ENCODE results near the gene HCFC1R1.

The HCFC1R1 gene

GRCh38 chr16:3000540-3000939 lies 23.2 kb downstream of the HCFC1R1 start:
- H3K4me1 ChIP-seq (ENCODE audit: insufficient read depth, low read length): no peaks in the 10 kb centered on the region
- no peaks in the 10 kb centered on the region for H3K9me3 ChIP-seq (ENCODE audit: low read length)
- H3K27ac ChIP-seq (ENCODE audit: low read depth, low read length): no peak overlapping the region
- no peak overlapping the region for H3K4me3 ChIP-seq (ENCODE audit: low read depth in 1 of 2, low read length in 2 of 2)
- H3K27me3 ChIP-seq (ENCODE audit: control insufficient read depth in 1 of 2, insufficient read depth in 2 of 2, low read length in 2 of 2): peaks cover 6 to 48% of the 10 kb centered on the region in 2 donors
- H3K36me3 ChIP-seq (ENCODE audit: insufficient read depth, low read length): no peaks in the 10 kb centered on the region
- H3K9ac ChIP-seq (ENCODE audit: low read length): no peak overlapping the region

GRCh38 chr16:2999929-3000328 lies 23.8 kb downstream of the HCFC1R1 start:
- Histone ChIP-seq H3K9ac (ENCODE audit: low read length) (no peak overlapping the region), H3K9me3 (ENCODE audit: low read length) (no peaks in the 10 kb centered on the region), H3K27me3 (ENCODE audit: control insufficient read depth in 1 of 2, insufficient read depth in 2 of 2, low read length in 2 of 2) (peaks cover 2 to 45% of the 10 kb centered on the region in 2 donors), H3K36me3 (ENCODE audit: insufficient read depth, low read length) (no peaks in the 10 kb centered on the region), H3K27ac (ENCODE audit: low read depth, low read length) (no peak overlapping the region), H3K4me3 (ENCODE audit: low read depth in 1 of 2, low read length in 2 of 2) (no peak overlapping the region), H3K4me1 (ENCODE audit: insufficient read depth, low read length) (no peaks in the 10 kb centered on the region)

- Histone ChIP-seq H3K27ac (ENCODE audit: low read depth, low read length) (no peak overlapping the region), H3K4me1 (ENCODE audit: insufficient read depth, low read length) (no peaks in the 10 kb centered on the region), H3K9me3 (ENCODE audit: low read length) (no peaks in the 10 kb centered on the region), H3K27me3 (ENCODE audit: control insufficient read depth in 1 of 2, insufficient read depth in 2 of 2, low read length in 2 of 2) (peaks cover 0 to 32% of the 10 kb centered on the region in 2 donors), H3K9ac (ENCODE audit: low read length) (no peak overlapping the region), H3K36me3 (ENCODE audit: insufficient read depth, low read length) (no peaks in the 10 kb centered on the region), H3K4me3 (ENCODE audit: low read depth in 1 of 2, low read length in 2 of 2) (no peak overlapping the region)
Measured at GRCh38 chr16:2996298-2996697, 27.4 kb downstream of the HCFC1R1 start.

GRCh38 chr16:2992383-2993081 lies 31.2 kb downstream of the HCFC1R1 start:
- no peaks in the 10 kb centered on the region for H3K4me1 ChIP-seq (ENCODE audit: insufficient read depth, low read length)
- H3K9me3 ChIP-seq (ENCODE audit: low read length): no peaks in the 10 kb centered on the region
- H3K9ac ChIP-seq (ENCODE audit: low read length): no peak overlapping the region
- H3K36me3 ChIP-seq (ENCODE audit: insufficient read depth, low read length): no peaks in the 10 kb centered on the region
- no peak overlapping the region for H3K27ac ChIP-seq (ENCODE audit: low read depth, low read length)
- peaks cover 0 to 28% of the 10 kb centered on the region in 2 donors for H3K27me3 ChIP-seq (ENCODE audit: control insufficient read depth in 1 of 2, insufficient read depth in 2 of 2, low read length in 2 of 2)
- H3K4me3 ChIP-seq (ENCODE audit: low read depth in 1 of 2, low read length in 2 of 2): no peak overlapping the region

GRCh38 chr16:2991566-2992261 lies 32.0 kb downstream of the HCFC1R1 start:
- H3K27me3 ChIP-seq (ENCODE audit: control insufficient read depth in 1 of 2, insufficient read depth in 2 of 2, low read length in 2 of 2): peaks cover 0 to 21% of the 10 kb centered on the region in 2 donors
- no peaks in the 10 kb centered on the region for H3K4me1 ChIP-seq (ENCODE audit: insufficient read depth, low read length)
- no peaks in the 10 kb centered on the region for H3K9me3 ChIP-seq (ENCODE audit: low read length)
- no peak overlapping the region for H3K4me3 ChIP-seq (ENCODE audit: low read depth in 1 of 2, low read length in 2 of 2)
- no peaks in the 10 kb centered on the region for H3K36me3 ChIP-seq (ENCODE audit: insufficient read depth, low read length)
- H3K27ac ChIP-seq (ENCODE audit: low read depth, low read length): no peak overlapping the region
- no peak overlapping the region for H3K9ac ChIP-seq (ENCODE audit: low read length)

GRCh38 chr16:2990891-2991290 lies 32.9 kb downstream of the HCFC1R1 start:
- H3K9me3 ChIP-seq (ENCODE audit: low read length): no peaks in the 10 kb centered on the region
- no peaks in the 10 kb centered on the region for H3K36me3 ChIP-seq (ENCODE audit: insufficient read depth, low read length)
- no peak overlapping the region for H3K4me3 ChIP-seq (ENCODE audit: low read depth in 1 of 2, low read length in 2 of 2)
- H3K27me3 ChIP-seq (ENCODE audit: control insufficient read depth in 1 of 2, insufficient read depth in 2 of 2, low read length in 2 of 2): peaks cover 0 to 15% of the 10 kb centered on the region in 2 donors
- H3K9ac ChIP-seq (ENCODE audit: low read length): no peak overlapping the region
- no peaks in the 10 kb centered on the region for H3K4me1 ChIP-seq (ENCODE audit: insufficient read depth, low read length)
- no peak overlapping the region for H3K27ac ChIP-seq (ENCODE audit: low read depth, low read length)

GRCh38 chr16:2988590-2989099 lies 35.1 kb downstream of the HCFC1R1 start:
- H3K27me3 ChIP-seq (ENCODE audit: control insufficient read depth in 1 of 2, insufficient read depth in 2 of 2, low read length in 2 of 2): peaks cover 0 to 15% of the 10 kb centered on the region in 2 donors
- H3K27ac ChIP-seq (ENCODE audit: low read depth, low read length): no peak overlapping the region
- H3K36me3 ChIP-seq (ENCODE audit: insufficient read depth, low read length): no peaks in the 10 kb centered on the region
- no peaks in the 10 kb centered on the region for H3K9me3 ChIP-seq (ENCODE audit: low read length)
- H3K4me1 ChIP-seq (ENCODE audit: insufficient read depth, low read length): no peaks in the 10 kb centered on the region
- no peak overlapping the region for H3K9ac ChIP-seq (ENCODE audit: low read length)
- no peak overlapping the region for H3K4me3 ChIP-seq (ENCODE audit: low read depth in 1 of 2, low read length in 2 of 2)

GRCh38 chr16:2987833-2988232 lies 35.9 kb downstream of the HCFC1R1 start:
- H3K4me3 ChIP-seq (ENCODE audit: low read depth in 1 of 2, low read length in 2 of 2): no peak overlapping the region

GRCh38 chr16:2987286-2987685 lies 36.5 kb downstream of the HCFC1R1 start:
- Histone ChIP-seq H3K27me3 (ENCODE audit: control insufficient read depth in 1 of 2, insufficient read depth in 2 of 2, low read length in 2 of 2) (peaks cover 0 to 15% of the 10 kb centered on the region in 2 donors), H3K4me3 (ENCODE audit: low read depth in 1 of 2, low read length in 2 of 2) (no peak overlapping the region), H3K36me3 (ENCODE audit: insufficient read depth, low read length) (no peaks in the 10 kb centered on the region), H3K9me3 (ENCODE audit: low read length) (no peaks in the 10 kb centered on the region), H3K9ac (ENCODE audit: low read length) (no peak overlapping the region), H3K27ac (ENCODE audit: low read depth, low read length) (no peak overlapping the region), H3K4me1 (ENCODE audit: insufficient read depth, low read length) (no peaks in the 10 kb centered on the region)

More at GRCh38 chr16:2987833-2988232, 35.9 kb downstream of the HCFC1R1 start:
- Histone ChIP-seq H3K36me3 (ENCODE audit: insufficient read depth, low read length) (no peaks in the 10 kb centered on the region), H3K27me3 (ENCODE audit: control insufficient read depth in 1 of 2, insufficient read depth in 2 of 2, low read length in 2 of 2) (peaks cover 0 to 15% of the 10 kb centered on the region in 2 donors), H3K9ac (ENCODE audit: low read length) (no peak overlapping the region), H3K4me1 (ENCODE audit: insufficient read depth, low read length) (no peaks in the 10 kb centered on the region), H3K9me3 (ENCODE audit: low read length) (no peaks in the 10 kb centered on the region), H3K27ac (ENCODE audit: low read depth, low read length) (no peak overlapping the region)

GRCh38 chr16:2986623-2987188 lies 37.0 kb downstream of the HCFC1R1 start:
- Histone ChIP-seq H3K4me3 (ENCODE audit: low read depth in 1 of 2, low read length in 2 of 2) (no peak overlapping the region), H3K4me1 (ENCODE audit: insufficient read depth, low read length) (no peaks in the 10 kb centered on the region), H3K9me3 (ENCODE audit: low read length) (no peaks in the 10 kb centered on the region), H3K27ac (ENCODE audit: low read depth, low read length) (no peak overlapping the region), H3K9ac (ENCODE audit: low read length) (no peak overlapping the region), H3K27me3 (ENCODE audit: control insufficient read depth in 1 of 2, insufficient read depth in 2 of 2, low read length in 2 of 2) (peaks cover 0 to 15% of the 10 kb centered on the region in 2 donors), H3K36me3 (ENCODE audit: insufficient read depth, low read length) (no peaks in the 10 kb centered on the region)

- no peaks in the 10 kb centered on the region for H3K9me3 ChIP-seq (ENCODE audit: low read length)
- H3K27me3 ChIP-seq (ENCODE audit: control insufficient read depth in 1 of 2, insufficient read depth in 2 of 2, low read length in 2 of 2): peaks cover 0 to 15% of the 10 kb centered on the region in 2 donors
- H3K4me1 ChIP-seq (ENCODE audit: insufficient read depth, low read length): no peaks in the 10 kb centered on the region
- H3K36me3 ChIP-seq (ENCODE audit: insufficient read depth, low read length): no peaks in the 10 kb centered on the region
- H3K27ac ChIP-seq (ENCODE audit: low read depth, low read length): no peak overlapping the region
- H3K4me3 ChIP-seq (ENCODE audit: low read depth in 1 of 2, low read length in 2 of 2): no peak overlapping the region
- H3K9ac ChIP-seq (ENCODE audit: low read length): no peak overlapping the region
Measured at GRCh38 chr16:2985893-2986355, 37.8 kb downstream of the HCFC1R1 start.
